ENCODE data around the gene MAGOH. TPM values are rescaled to one million over a fixed set of nuclear protein-coding genes. Genes with fewer than 3 reads are reported as not detected.

Gene MAGOH
- total and polyA plus RNA-seq, 10 of the 15 experiments (the other 5 are each of a cell fraction or from before 2014, with no cell fraction given): 62.6 to 261 (median 89.8) TPM

DNA sequence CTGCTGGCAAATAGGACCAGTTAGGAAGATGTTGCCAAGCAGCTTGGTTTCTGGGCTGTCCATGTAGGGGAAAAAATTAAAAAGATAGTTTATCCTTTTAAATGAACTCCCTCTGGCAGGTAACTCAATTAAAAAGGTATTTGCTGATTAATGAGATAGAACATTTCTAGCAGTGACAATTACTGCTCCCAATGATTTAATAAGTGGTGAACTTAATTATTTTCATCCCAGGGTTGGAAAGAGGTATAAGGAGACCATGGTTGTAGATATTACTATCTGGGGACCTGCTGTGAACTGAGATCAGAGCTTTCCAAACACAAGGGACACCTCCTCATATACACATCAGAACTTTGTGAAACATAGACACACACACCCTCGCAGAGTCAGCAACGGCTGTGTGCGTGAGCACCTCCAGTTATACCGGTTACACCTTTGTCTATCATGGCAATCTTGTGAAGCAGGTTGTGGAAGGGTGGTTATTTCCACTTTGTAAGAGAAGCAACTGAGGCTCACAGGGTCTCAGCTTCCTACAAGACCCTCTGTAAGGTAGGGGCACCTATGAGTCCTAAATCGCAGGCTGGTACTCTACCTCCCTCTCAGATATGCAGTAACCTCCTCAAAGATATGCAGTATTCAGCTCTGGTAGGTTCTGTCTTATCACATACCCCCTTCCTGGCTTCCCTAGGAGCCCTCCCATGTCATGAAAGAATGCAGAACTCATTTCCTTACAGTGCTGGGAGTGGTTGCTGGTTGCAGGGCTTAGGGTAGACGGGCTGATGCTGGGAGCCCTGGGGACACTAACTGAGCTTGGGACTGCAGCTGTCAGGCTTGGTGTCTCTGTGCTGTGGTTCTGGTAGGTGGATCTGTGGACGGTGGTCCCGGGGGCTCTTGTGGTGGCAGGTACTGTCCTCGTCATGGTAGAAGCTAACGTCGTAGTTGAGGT lies 18.5 kb upstream of the MAGOH start:
- ChIA-PET SMC1A (ENCODE audit: uncharacterized antibody, unreplicated experiment) (no interaction called here), CTCF (interaction anchor here (1.1 kb wide), 1 partner anchor 137 kb away, joined by 8 read pairs; no protein-coding TSS in a partner anchor), RAD21 (ENCODE audit: unreplicated experiment) (interaction anchor here (0.9 kb wide), 1 partner anchor 136 kb away, joined by 3 read pairs; no protein-coding TSS in a partner anchor), POLR2A (interaction anchor here (0.6 kb wide), 2 partner anchors 179 to 215 kb away, joined by 3 to 7 read pairs; no protein-coding TSS in a partner anchor)
- in situ Hi-C loops (cut with MboI) (no loop called here), intact Hi-C loops (cut with micrococcal nuclease; ENCODE audit: unreplicated experiment) (no loop called here)
- no peak for TF ChIP-seq MTA3 (IDR thresholded peaks at IDR 0.05; ENCODE audit: borderline replicate concordance, low read length)
- no peak for TF ChIP-seq POLR2A (IDR thresholded peaks at IDR 0.05; ENCODE audit: low read depth, low read length)
- FAIRE-seq (no peak), ATAC-seq (no peak), DNase-seq (ENCODE audit: low read depth, low spot score) (no peak)
- 93% methylated on average over 11 of the region's 11 CpGs for WGBS (ENCODE audit: insufficient coverage, insufficient replicate concordance, low lambda C conversion rate, missing lambda C conversion rate)
- Histone ChIP-seq H3K79me2 (ENCODE audit: control insufficient read depth, insufficient read depth, low read length) (no peaks in the 10 kb centered on the region), H3K4me3 (no peak overlapping the region), H3K27me3 (replicated peaks in 1 of 2; ENCODE audit: control insufficient read depth in 2 of 2, insufficient read depth in 2 of 2, low read length in 1 of 2) (no peaks in the 10 kb centered on the region), H3K9ac (ENCODE audit: control insufficient read depth, insufficient read depth, low read length) (no peak overlapping the region), H3K9me3 (replicated peaks; ENCODE audit: control insufficient read depth, insufficient read depth, low read length) (no peaks in the 10 kb centered on the region), H3K36me3 (ENCODE audit: control insufficient read depth in 2 of 2, insufficient read depth in 2 of 2, low read length in 1 of 2) (peaks cover 23 to 30% of the 10 kb centered on the region in 2 experiments), H3K27ac (ENCODE audit: control insufficient read depth, insufficient read depth) (no peak overlapping the region), H2AFZ (ENCODE audit: control insufficient read depth, low read depth, low read length) (no peak overlapping the region), H3K4me2 (ENCODE audit: control insufficient read depth, insufficient read depth) (no peak overlapping the region), H4K20me1 (ENCODE audit: control insufficient read depth, insufficient read depth) (no peaks in the 10 kb centered on the region), H3K4me1 (ENCODE audit: control insufficient read depth, insufficient read depth, low read length) (peaks cover 10% of the 10 kb centered on the region)
- BruUV-seq (replicated peaks): no TSS peak

DNA sequence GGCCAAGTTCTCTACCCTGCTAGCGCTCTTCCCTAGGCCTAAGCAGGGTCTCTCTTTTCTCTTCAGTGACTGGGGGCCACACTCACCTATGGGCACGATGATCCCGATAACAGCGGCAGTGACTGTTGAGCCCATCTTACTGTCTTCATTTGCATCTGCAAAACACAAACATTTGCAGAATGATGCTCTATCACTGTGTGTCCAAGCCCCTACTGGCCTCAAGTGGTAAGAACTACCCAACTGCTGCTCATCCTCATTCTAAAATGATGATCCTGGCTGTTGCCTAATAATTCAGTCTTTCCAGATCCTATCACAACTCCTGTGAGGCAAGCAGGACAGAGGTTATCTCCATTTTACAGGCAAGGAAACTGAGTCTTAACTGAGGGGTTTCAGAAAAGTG lies 16.7 kb upstream of the MAGOH start:
- H3K27ac ChIP-seq (ENCODE audit: control insufficient read depth, insufficient read depth): no peak overlapping the region
- no peak for ATAC-seq
- no peaks in the 10 kb centered on the region for H3K79me2 ChIP-seq (ENCODE audit: control insufficient read depth, insufficient read depth, low read length)
- no peaks in the 10 kb centered on the region for H3K9me3 ChIP-seq (replicated peaks; ENCODE audit: control insufficient read depth, insufficient read depth, low read length)
- ChIA-PET POLR2A (no interaction called here), RAD21 (ENCODE audit: unreplicated experiment) (interaction anchor here (0.6 kb wide), 1 partner anchor 240 kb away, joined by 3 read pairs; no protein-coding TSS in a partner anchor), SMC1A (ENCODE audit: uncharacterized antibody, unreplicated experiment) (interaction anchor here (0.8 kb wide), 1 partner anchor 34 kb away, joined by 3 read pairs; no protein-coding TSS in a partner anchor), CTCF (interaction anchor here (1.1 to 1.7 kb wide), 2 partner anchors 24 to 139 kb away, joined by 3 to 4 read pairs; no protein-coding TSS in a partner anchor)
- H2AFZ ChIP-seq (ENCODE audit: control insufficient read depth, low read depth, low read length): no peak overlapping the region
- DNase-seq (ENCODE audit: low read depth, low spot score): no peak
- no peak overlapping the region for H3K9ac ChIP-seq (ENCODE audit: control insufficient read depth, insufficient read depth, low read length)
- BruUV-seq (replicated peaks): no TSS peak
- WGBS (ENCODE audit: insufficient coverage, insufficient replicate concordance, low lambda C conversion rate, missing lambda C conversion rate): 98% methylated on average over 3 of the region's 4 CpGs
- no peaks in the 10 kb centered on the region for H3K27me3 ChIP-seq (replicated peaks in 1 of 2; ENCODE audit: control insufficient read depth in 2 of 2, insufficient read depth in 2 of 2, low read length in 1 of 2)
- in situ Hi-C loops (cut with MboI) (no loop called here), intact Hi-C loops (cut with micrococcal nuclease; ENCODE audit: unreplicated experiment) (no loop called here)
- H4K20me1 ChIP-seq (ENCODE audit: control insufficient read depth, insufficient read depth): no peaks in the 10 kb centered on the region
- no peak overlapping the region for H3K4me3 ChIP-seq
- H3K4me2 ChIP-seq (ENCODE audit: control insufficient read depth, insufficient read depth): no peak overlapping the region
- no peak for FAIRE-seq
- H3K36me3 ChIP-seq (ENCODE audit: control insufficient read depth in 2 of 2, insufficient read depth in 2 of 2, low read length in 1 of 2): peaks cover 17 to 27% of the 10 kb centered on the region in 2 experiments
- H3K4me1 ChIP-seq (ENCODE audit: control insufficient read depth, insufficient read depth, low read length): peaks cover under 1% of the 10 kb centered on the region
- no peak for TF ChIP-seq KAT2A (conservative IDR thresholded peaks at IDR 0.05; ENCODE audit: control insufficient read depth, low read depth, low read length)
- no peak for TF ChIP-seq MYC (IDR thresholded peaks at IDR 0.05; ENCODE audit: insufficient read depth, insufficient read length, insufficient replicate concordance, low read length, severe bottlenecking)
- TF ChIP-seq SP1 (IDR thresholded peaks at IDR 0.05; ENCODE audit: low read depth, low read length): no peak
- TF ChIP-seq ZNF274 (IDR thresholded peaks at IDR 0.05; ENCODE audit: insufficient read depth, insufficient read length): no peak
- no peak for TF ChIP-seq GATAD2B (conservative IDR thresholded peaks at IDR 0.05; ENCODE audit: low read depth)
- TF ChIP-seq HDGF (IDR thresholded peaks at IDR 0.05): no peak
- TF ChIP-seq BHLHE40 (IDR thresholded peaks at IDR 0.05; ENCODE audit: borderline replicate concordance in 1 of 2, low read depth in 2 of 2, low read length in 1 of 2): no peak
- TF ChIP-seq ZZZ3 (IDR thresholded peaks at IDR 0.05; ENCODE audit: control insufficient read depth, insufficient read length, low read depth): no peak
- no peak for TF ChIP-seq BCL11A (IDR thresholded peaks at IDR 0.05; ENCODE audit: low read depth, low read length)
- no peak for TF ChIP-seq JUNB (IDR thresholded peaks at IDR 0.05)
- TF ChIP-seq ZNF384 (IDR thresholded peaks at IDR 0.05; ENCODE audit: borderline replicate concordance, low read depth, low read length): no peak
- TF ChIP-seq CEBPB (IDR thresholded peaks at IDR 0.05; ENCODE audit: borderline replicate concordance in 1 of 2, low read depth in 2 of 2, low read length in 2 of 2): no peak
- no peak for TF ChIP-seq TCF12 (IDR thresholded peaks at IDR 0.05; ENCODE audit: low read depth, low read length)
- TF ChIP-seq YBX1 (IDR thresholded peaks at IDR 0.05): no peak

All from GM12878 (cell line).